SU-DHL-6 (cell line): ENCODE results near the gene TRIP13.

Source experiments
- H2AFZ ChIP-seq: fragments of 200-600 bp; sonication (generic); 2 replicates; pipeline ENCODE4 v1.6.1; 2014; ENCODE audit warnings: low read depth, mild to moderate bottlenecking, moderate library complexity, mixed read lengths, antibody characterized with exemption, low read length; ENCODE audit not compliant: severe bottlenecking
- H3F3A ChIP-seq: fragments of 200-600 bp; shearing (Covaris generic); 2 replicates; pipeline ENCODE4 v1.6.0; 2016; ENCODE audit warnings: antibody characterized with exemption, mild to moderate bottlenecking; ENCODE audit not compliant: insufficient read depth
- H3K27ac ChIP-seq: fragments of 200-600 bp; sonication (generic); 2 replicates; pipeline ENCODE4 v1.5.1; 2016; ENCODE audit warnings: low read depth, mild to moderate bottlenecking, low read length, moderate library complexity, mixed read lengths
- H3K27me3 ChIP-seq: fragments of 200-600 bp; sonication (generic), shearing (Covaris generic); 2 replicates; pipeline ENCODE4 v1.6.0; 2014; ENCODE audit warnings: mild to moderate bottlenecking, low read length
- H3K36me3 ChIP-seq: fragments of 200-600 bp; sonication (generic); 2 replicates; pipeline ENCODE4 v1.6.1; 2014; ENCODE audit warnings: mild to moderate bottlenecking, low read length, mixed read lengths
- H3K4me2 ChIP-seq: fragments of 300-600, 200-600 bp; shearing (Covaris generic), sonication (generic); 2 replicates; pipeline ENCODE4 v1.6.0; 2014; ENCODE audit warnings: low read length, low read depth, mild to moderate bottlenecking; ENCODE audit not compliant: poor library complexity, severe bottlenecking
- H3K4me3 ChIP-seq: fragments of 200-600 bp; sonication (generic); 2 replicates; pipeline ENCODE4 v1.5.1; 2014; ENCODE audit warnings: antibody characterized with exemption, low read length, mild to moderate bottlenecking, mixed read lengths; ENCODE audit not compliant: insufficient read depth, poor library complexity, severe bottlenecking
- H3K79me2 ChIP-seq: fragments of 200-600 bp; sonication (generic); 2 replicates; pipeline ENCODE4 v1.6.1; 2014; ENCODE audit warnings: mild to moderate bottlenecking, low read length, moderate library complexity; ENCODE audit not compliant: insufficient read depth
- H3K9ac ChIP-seq: fragments of 200-600 bp; sonication (generic); 2 replicates; pipeline ENCODE4 v1.7.0; 2014; ENCODE audit warnings: mild to moderate bottlenecking, low read length
- H3K9me2 ChIP-seq: fragments of 200-600 bp; sonication (generic); replicated peaks from 2 replicates; pipeline ENCODE4 v1.6.1; 2014; ENCODE audit warnings: low read length; ENCODE audit not compliant: insufficient read depth
- H3K9me3 ChIP-seq: fragments of 200-600 bp; sonication (generic); 2 replicates; pipeline ENCODE4 v1.6.1; 2014; ENCODE audit warnings: low read length, mixed read lengths; ENCODE audit not compliant: insufficient read depth
- H4K20me1 ChIP-seq: fragments of 200-600 bp; sonication (generic); 2 replicates; pipeline ENCODE4 v1.6.1; 2014; ENCODE audit warnings: low read depth, mild to moderate bottlenecking, antibody characterized with exemption, low read length, moderate library complexity, mixed read lengths
- CTCF ChIP-seq: fragments of 200-600 bp; sonication (generic); IDR thresholded peaks from one replicate; pipeline ENCODE4 v1.5.1; 2017; ENCODE audit warnings: antibody characterized with exemption, mild to moderate bottlenecking, low read length, moderate library complexity; ENCODE audit not compliant: insufficient read depth, poor library complexity, severe bottlenecking
- EZH2phosphoT487 ChIP-seq: fragments of 200-600 bp; sonication (generic), shearing (Covaris generic); conservative IDR thresholded peaks from 2 replicates; pipeline ENCODE4 v1.6.1; 2018; ENCODE audit warnings: mild to moderate bottlenecking, antibody characterized with exemption, low read length, moderate library complexity, mixed read lengths

Gene TRIP13

GRCh38 chr5:873328-873727, 19.4 kb upstream of the TRIP13 start:
- TF ChIP-seq EZH2phosphoT487 (no peak), CTCF (no peak)
- H3K4me2 ChIP-seq, result no peak overlapping the region
- H3K36me3 ChIP-seq, result peaks cover 13% of the 10 kb centered on the region; the same call in 1 of the 2 replicates
- no peak overlapping the region for H3K4me3 ChIP-seq
- no peak overlapping the region for H3K27ac ChIP-seq
- H3K27me3 ChIP-seq, result no peaks in the 10 kb centered on the region
- H3K9ac ChIP-seq, result no peak overlapping the region
- no peaks in the 10 kb centered on the region for H3F3A ChIP-seq
- no peaks in the 10 kb centered on the region for H4K20me1 ChIP-seq
- no peak overlapping the region for H2AFZ ChIP-seq
- H3K9me3 ChIP-seq, result no peaks in the 10 kb centered on the region
- peaks cover 6% of the 10 kb centered on the region for H3K79me2 ChIP-seq
- H3K9me2 ChIP-seq, result no peaks in the 10 kb centered on the region

GRCh38 chr5:875931-876330, 16.8 kb upstream of the TRIP13 start:
- H3K9me2 ChIP-seq, result no peaks in the 10 kb centered on the region
- H3K27me3 ChIP-seq, result no peaks in the 10 kb centered on the region
- no peaks in the 10 kb centered on the region for H3K9me3 ChIP-seq
- H3K4me2 ChIP-seq, result no peak overlapping the region
- no peak overlapping the region for H3K27ac ChIP-seq
- H3K36me3 ChIP-seq, result peaks cover 9% of the 10 kb centered on the region; the same call in 1 of the 2 replicates
- H2AFZ ChIP-seq, result no peak overlapping the region
- TF ChIP-seq EZH2phosphoT487 (no peak), CTCF (no peak)
- H3K9ac ChIP-seq, result no peak overlapping the region
- H3F3A ChIP-seq, result no peaks in the 10 kb centered on the region
- H3K4me3 ChIP-seq, result no peak overlapping the region
- H4K20me1 ChIP-seq, result no peaks in the 10 kb centered on the region
- peaks cover 6% of the 10 kb centered on the region for H3K79me2 ChIP-seq

GRCh38 chr5:876398-877365, 16.0 kb upstream of the TRIP13 start:
- Histone ChIP-seq H3K4me2 (no peak overlapping the region), H3K4me3 (no peak overlapping the region), H4K20me1 (no peaks in the 10 kb centered on the region), H3K27me3 (no peaks in the 10 kb centered on the region), H3K27ac (no peak overlapping the region), H3K36me3 (peaks cover 9% of the 10 kb centered on the region; the same call in 1 of the 2 replicates), H2AFZ (no peak overlapping the region), H3K9me3 (no peaks in the 10 kb centered on the region), H3K9me2 (no peaks in the 10 kb centered on the region), H3K9ac (no peak overlapping the region), H3K79me2 (peaks cover 14% of the 10 kb centered on the region), H3F3A (no peaks in the 10 kb centered on the region)
- TF ChIP-seq CTCF, result no peak
- no peak for TF ChIP-seq EZH2phosphoT487
